Stomach (tissue), 9 donors: ENCODE data around the gene HPN. TPM values are rescaled to one million over a fixed set of nuclear protein-coding genes. Genes with fewer than 3 reads are reported as not detected.

ENCODE experiments used
- DNase-seq, 2 donors: peaks; one replicate each; pipeline versions ENCODE4 v3.0.0 to v3.0.0-alpha.2; 2013 to 2019
- H3K27ac ChIP-seq, 5 donors: fragments of 200-600 bp in 4 of 5; sonication (generic) in 4 of 5; one replicate each; pipeline ENCODE4 v1.5.1; 2013 to 2019; ENCODE audit warnings: mild to moderate bottlenecking in 1 of 5, moderate library complexity in 1 of 5
- H3K27me3 ChIP-seq, 3 donors: fragments of 200-600 bp; sonication (generic); one replicate each; pipeline ENCODE4 v1.5.1; 2017 to 2019; ENCODE audit warnings: mixed run types in 1 of 3
- H3K36me3 ChIP-seq, 4 donors: fragments of 200-600 bp; sonication (generic); 1 replicate in 3 of 4; 2 replicates in 1 of 4; pipeline ENCODE4 v1.5.1; 2016 to 2019
- H3K4me1 ChIP-seq, 4 donors: fragments of 200-600 bp; sonication (generic); one replicate each; pipeline ENCODE4 v1.5.1; 2016 to 2019
- H3K4me3 ChIP-seq, 4 donors: fragments of 200-600 bp; sonication (generic) in 3 of 4; one replicate each; pipeline ENCODE4 v1.5.1; 2016 to 2019; ENCODE audit warnings: mild to moderate bottlenecking in 1 of 4
- H3K9me3 ChIP-seq, 4 donors: fragments of 200-600 bp; sonication (generic); one replicate each; pipeline ENCODE4 v1.5.1; 2016 to 2019
- CTCF ChIP-seq, 7 experiments: fragments of 450-650 bp in 4 of 7; fragments of 200-600 bp in 3 of 7; sonication (generic) in 3 of 7; IDR thresholded peaks; one replicate each; pipeline ENCODE4 v1.5.1; 2016 to 2019; ENCODE audit warnings: antibody characterized with exemption in 7 of 7, control low read depth in 2 of 7, mild to moderate bottlenecking in 1 of 7
- EP300 ChIP-seq: sonication (generic); formaldehyde crosslinking; IDR thresholded peaks from one replicate; pipeline ENCODE4 v1.6.1; 2017; ENCODE audit warnings: antibody characterized with exemption
- POLR2A ChIP-seq, 4 donors: fragments of 450-650 bp; IDR thresholded peaks; one replicate each; pipeline ENCODE4 v1.6.1; 2016; ENCODE audit warnings: antibody characterized with exemption in 4 of 4, control low read depth in 2 of 4, mild to moderate bottlenecking in 1 of 4, moderate library complexity in 1 of 4
- POLR2AphosphoS5 ChIP-seq, 3 donors: sonication (generic); formaldehyde crosslinking; IDR thresholded peaks; one replicate each; pipeline ENCODE4 v1.6.1; 2016; ENCODE audit warnings: antibody characterized with exemption in 3 of 3
- WGBS, 5 donors: extraction: QIAGEN DNeasy Blood & Tissue Kit in 3 of 5; methylation state at CpG; one replicate each; pipeline versions ENCODE4 v1.1.5 to v1.1.7; 2013 to 2018; 5-methylcytosine and 5-hydroxymethylcytosine counted together
- intact Hi-C: fragments of 100-400 bp; cut with DNase I; formaldehyde crosslinking; loops from one replicate; pipeline ENCODE4 v1.15.1; 2023; ENCODE audit warnings: low total_unique reads
- polyA plus RNA-seq, 3 donors: library from polyadenylated mRNA; stranded (reverse); fragments of 200-250 nt; gene quantifications; one replicate each; pipeline ENCODE4 v1.2.3, GENCODE V29; 2013
- total RNA-seq, 5 donors: library from RNA; depleted of rRNA; stranded (reverse); fragments of >200 nt; gene quantifications; one replicate each; pipeline versions ENCODE4 v1.1.0 to v1.2.3, GENCODE V29; 2014 to 2016
- donor health status: healthy with polysubstance abuse.
- donor health status: Bipolar disorder and iron deficiency.
- donor health status: healthy.

Gene HPN
- total and polyA plus RNA-seq, 8 donors, result 14.7 to 45.2 (median 28.6) TPM; not detected in 1

DNA sequence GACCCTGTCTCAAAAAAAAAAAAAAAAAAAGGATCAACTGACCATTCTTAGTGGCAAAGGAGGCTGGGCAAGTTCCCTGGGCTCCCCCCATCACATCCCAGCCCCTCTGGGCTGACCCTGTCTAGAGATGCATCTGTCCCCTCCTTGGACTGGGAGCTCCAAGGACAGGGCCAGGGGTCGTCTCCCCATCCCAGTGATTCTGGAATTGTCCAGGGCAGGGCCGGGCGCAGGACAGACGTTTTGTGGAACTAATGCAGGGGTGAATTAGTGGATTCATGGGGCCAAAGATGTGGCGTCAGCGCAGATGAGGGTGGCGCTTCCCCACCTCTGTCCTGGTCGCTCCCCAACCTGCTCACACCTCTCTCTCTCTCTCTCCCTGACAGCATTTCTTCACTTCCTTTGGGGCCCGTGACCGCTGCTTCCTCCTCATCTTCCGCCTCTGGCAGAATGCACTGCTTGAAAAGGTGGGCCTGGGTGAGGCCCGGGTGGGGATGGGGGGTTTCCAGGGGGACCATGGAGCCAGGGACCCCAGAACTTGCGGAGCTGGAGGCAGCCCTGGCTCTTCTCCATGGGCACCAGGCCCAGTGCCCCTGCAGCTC is 30.3 kb upstream of the HPN start:
- WGBS, 5 donors, result 74 to 85% (median 78%) methylated on average over 12 to 13 of the region's 13 CpGs
- Histone ChIP-seq H3K36me3 (peaks cover 30 to 76% (median 69%) of the 10 kb centered on the region in 4 donors), H3K4me1 (peaks cover 24 to 81% (median 39%) of the 10 kb centered on the region in 4 donors)

DNA sequence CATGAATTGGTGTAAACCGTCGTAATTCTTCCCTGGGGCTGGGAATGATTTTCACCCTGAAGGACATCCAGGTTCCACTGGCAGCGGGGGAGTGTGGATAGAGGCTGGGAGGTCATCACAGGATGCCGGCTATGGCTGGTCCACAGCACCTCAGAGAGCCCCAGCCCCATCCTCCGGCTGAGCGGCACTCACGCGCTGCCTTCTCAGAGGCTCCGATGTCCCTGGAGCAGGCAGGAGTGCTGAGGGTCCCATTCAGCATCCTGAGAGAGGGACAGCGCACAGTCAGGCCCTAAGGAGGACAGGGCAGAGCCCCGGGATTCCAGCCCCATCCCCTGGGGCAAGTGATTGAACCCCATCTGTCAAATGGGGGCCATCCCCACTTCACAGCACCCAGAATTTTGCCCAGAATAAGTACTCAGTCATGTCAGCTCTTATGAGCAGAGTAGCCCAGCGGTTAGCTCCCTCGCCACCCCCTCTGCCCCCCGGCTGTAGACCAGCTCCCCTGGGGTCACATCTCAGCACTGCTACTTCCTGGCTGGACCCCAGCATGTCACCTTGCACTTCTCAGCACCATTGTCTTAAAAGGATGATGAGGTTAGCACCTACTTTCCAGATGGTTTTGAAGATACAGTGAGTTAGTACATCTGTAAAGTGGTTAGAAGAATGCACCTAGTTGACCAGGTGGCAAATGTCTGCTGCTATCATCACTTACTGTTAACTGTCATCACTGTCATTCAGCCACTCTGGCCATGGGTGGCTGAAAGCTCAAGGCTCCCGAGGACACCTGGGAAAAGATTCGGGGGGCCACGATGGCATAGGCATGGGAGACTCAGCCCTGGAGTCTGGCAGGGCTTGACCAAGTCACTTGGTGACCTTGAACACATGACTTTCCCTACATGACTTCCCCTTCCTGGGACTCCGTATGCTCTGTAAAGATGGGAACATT is 29.5 kb upstream of the HPN start:
- TF ChIP-seq EP300, result no peak
- TF ChIP-seq POLR2AphosphoS5 (IDR thresholded peaks at IDR 0.05), result no peak
- TF ChIP-seq CTCF (IDR thresholded peaks at IDR 0.05), result no peak
- no peak for TF ChIP-seq POLR2A (IDR thresholded peaks at IDR 0.05)
- no peak for DNase-seq
- Histone ChIP-seq H3K27me3 (no peaks in the 10 kb centered on the region), H3K9me3 (no peaks in the 10 kb centered on the region), H3K4me1 (peaks cover 16 to 73% (median 32%) of the 10 kb centered on the region in 4 donors), H3K36me3 (peaks cover 34 to 77% (median 74%) of the 10 kb centered on the region in 4 donors), H3K4me3 (no peak overlapping the region), H3K27ac (peak overlapping the region in 4 of 5 donors; percentile 43 to 66 (median 56))
- intact Hi-C loops, result loop anchor here (2.0 kb wide), 1 partner anchor 41 kb away; no protein-coding TSS in a partner anchor
- 78 to 88% (median 83%) methylated on average over 7 to 18 of the region's 18 CpGs for WGBS, 5 donors

More for the DNA sequence above, 30.3 kb upstream of the HPN start:
- H3K4me3 ChIP-seq, result no peak overlapping the region
- TF ChIP-seq POLR2AphosphoS5 (IDR thresholded peaks at IDR 0.05), result peak in 1 of 3 donors; percentile 17
- TF ChIP-seq CTCF (IDR thresholded peaks at IDR 0.05), result no peak
- H3K9me3 ChIP-seq, result no peaks in the 10 kb centered on the region
- H3K27ac ChIP-seq, result peak overlapping the region in 4 of 5 donors; percentile 43 to 66 (median 56)
- DNase-seq, result no peak
- H3K27me3 ChIP-seq, result no peaks in the 10 kb centered on the region
- intact Hi-C loops, result no loop called here

GRCh38 chr19:35013041-35013819 is 28.3 kb upstream of the HPN start:
- Histone ChIP-seq H3K4me1 (peaks cover 16 to 62% (median 30%) of the 10 kb centered on the region in 4 donors), H3K4me3 (no peak overlapping the region), H3K36me3 (peaks cover 44 to 89% (median 86%) of the 10 kb centered on the region in 4 donors), H3K9me3 (no peaks in the 10 kb centered on the region), H3K27me3 (no peaks in the 10 kb centered on the region), H3K27ac (peak overlapping the region in 4 of 5 donors; percentile 16 to 66 (median 56))
- intact Hi-C loops, result loop anchor here (2.0 kb wide), 1 partner anchor 42 kb away; no protein-coding TSS in a partner anchor
- DNase-seq, result peak; percentile 83 to 90
- TF ChIP-seq CTCF (IDR thresholded peaks at IDR 0.05) (peak in 6 of 7 experiments; percentile 78 to 100 (median 99)), POLR2AphosphoS5 (IDR thresholded peaks at IDR 0.05) (peak in 2 of 3 donors; percentile 18 to 80), EP300 (no peak), POLR2A (IDR thresholded peaks at IDR 0.05) (no peak)
- WGBS, 5 donors, result 53 to 61% (median 54%) methylated on average over 25 to 32 of the region's 32 CpGs
